IPS-NIHi7 (cell line): ENCODE data around the gene LPAR3.

Experiments used
- DNase-seq: peaks from one replicate; pipeline ENCODE4 v3.0.0; 2012; ENCODE audit warnings: mixed read lengths; ENCODE audit errors: extremely low spot score

Gene LPAR3

DNA sequence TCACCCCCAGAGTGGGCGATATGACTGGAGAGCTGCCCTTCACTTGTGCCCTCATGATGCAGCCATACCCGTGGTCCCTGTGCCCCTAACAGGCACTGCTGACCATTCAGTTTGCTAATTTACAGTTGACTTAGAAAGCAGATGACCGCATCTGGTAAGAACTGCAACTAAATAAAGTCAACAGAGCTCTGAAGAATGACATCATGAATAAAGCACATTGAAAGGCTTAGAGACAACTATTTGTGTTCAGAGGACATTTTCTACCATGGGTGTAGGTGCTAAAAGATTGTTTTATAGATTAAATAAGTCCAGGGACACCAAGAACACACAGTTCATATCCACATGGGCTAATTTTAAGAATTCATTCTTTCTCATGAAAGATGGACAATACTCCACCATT is 65.5 kb downstream of the LPAR3 start:
- DNase-seq = no peak

DNA sequence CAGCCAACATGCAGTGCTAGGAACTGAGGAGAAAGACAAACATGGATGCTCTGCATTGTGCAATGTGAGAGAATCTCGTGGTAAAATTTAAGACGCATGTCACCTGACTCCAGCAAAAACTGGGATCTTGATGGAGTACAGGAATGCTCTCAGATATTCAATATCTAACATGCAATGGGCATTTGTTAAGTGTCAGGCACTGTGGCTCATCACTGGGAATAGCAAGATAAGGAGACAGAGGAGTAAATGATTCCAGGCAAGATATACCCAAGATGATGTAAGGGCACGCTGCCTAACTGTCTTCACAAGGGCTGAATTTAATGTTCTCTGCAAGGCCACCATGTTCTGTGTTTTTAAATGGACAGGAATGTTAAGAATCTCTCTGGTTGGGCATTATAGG is 67.8 kb downstream of the LPAR3 start:
- no peak for DNase-seq

DNA sequence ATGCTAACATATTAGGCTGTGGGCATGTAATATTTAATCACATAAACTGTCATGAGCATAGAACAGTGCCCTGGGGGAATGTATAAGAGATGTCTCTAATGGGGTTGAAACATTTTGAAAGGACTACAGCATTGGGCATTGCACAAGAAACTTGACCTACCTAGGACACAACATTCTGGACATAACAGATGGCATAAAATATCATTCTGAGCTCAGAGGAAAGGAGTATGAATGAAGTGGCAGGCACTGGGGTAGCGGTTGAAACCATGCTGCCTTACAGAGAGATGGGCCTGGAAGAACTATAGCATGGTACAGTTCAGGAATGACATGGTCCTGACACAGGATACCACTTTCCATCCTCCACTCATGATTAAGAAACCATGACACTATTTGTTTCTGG is 69.0 kb downstream of the LPAR3 start:
- no peak for DNase-seq

DNA sequence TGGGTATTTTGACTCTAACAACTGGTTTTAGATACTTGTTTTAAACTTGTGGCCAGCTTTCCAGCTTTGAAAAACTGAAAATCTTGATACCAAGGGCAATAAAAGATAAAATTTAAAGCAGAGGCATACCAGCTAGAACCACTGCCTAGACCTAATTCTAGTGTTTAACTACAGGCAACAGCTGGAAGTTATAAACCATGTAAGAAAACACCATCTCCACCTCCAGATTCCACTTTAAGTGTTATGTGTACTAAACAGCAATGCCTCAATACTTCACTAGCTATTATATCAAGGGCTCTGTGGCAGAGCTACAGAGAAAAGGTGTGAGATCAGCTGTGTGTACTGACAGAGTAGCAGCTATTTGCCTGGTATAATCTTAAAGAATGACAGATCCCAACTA is 69.5 kb downstream of the LPAR3 start:
- no peak for DNase-seq

DNA sequence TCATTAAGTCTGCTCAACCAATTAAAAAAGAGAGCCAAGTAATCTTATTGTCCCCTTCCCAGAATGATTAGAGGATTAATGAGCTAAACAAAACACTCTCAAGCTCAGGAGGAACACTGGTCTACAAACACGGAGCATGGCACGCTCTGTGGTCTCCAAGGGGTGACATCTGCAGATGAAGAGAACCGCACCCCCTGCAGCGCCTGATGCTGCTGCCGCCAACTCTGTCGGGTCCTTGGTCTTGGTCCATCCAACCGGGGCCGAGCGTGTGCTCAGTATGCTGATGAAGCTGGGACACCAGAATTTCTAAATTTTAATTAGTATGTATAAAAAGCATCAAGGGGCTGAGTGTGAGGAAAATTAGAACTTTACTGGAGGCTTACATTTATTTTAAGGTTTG is 82.7 kb downstream of the LPAR3 start:
- DNase-seq = no peak

DNA sequence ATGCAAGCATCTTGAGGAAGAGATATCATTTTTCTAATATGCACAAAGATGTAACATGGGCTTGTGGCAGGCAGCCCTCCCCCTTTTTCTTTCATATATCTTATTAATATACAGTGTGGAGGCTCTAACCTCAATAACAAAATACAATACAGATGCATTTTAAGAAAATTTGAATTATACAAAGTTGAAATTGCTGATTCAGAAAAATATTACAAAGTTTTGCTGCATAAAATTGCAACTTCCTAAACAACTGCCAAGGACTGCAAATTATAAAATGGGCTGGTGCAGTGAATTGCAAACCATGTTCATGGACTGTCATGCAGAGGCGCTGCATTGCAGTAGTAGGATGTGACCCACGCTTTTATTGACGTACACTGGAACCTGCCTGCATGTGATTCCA is 84.0 kb downstream of the LPAR3 start:
- no peak for DNase-seq

DNA sequence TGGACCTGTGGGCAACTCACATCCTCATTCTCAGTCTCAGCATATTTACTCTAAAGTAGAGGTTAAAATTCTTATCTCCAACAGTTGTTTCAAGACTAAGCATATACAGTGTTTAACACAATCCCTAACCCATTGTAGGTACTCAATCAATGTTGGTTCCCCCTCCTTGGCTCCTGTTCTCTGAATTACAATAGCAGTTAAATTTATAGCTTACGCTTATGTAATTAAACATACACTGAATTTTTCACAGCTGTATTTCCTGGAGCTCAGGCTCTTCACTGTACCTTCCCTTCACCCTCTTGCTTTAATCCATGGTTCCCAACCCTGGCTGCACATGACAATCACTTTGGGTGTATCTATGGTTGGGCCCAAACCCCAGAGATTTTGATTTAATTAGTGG is 89.4 kb downstream of the LPAR3 start:
- no peak for DNase-seq

DNA sequence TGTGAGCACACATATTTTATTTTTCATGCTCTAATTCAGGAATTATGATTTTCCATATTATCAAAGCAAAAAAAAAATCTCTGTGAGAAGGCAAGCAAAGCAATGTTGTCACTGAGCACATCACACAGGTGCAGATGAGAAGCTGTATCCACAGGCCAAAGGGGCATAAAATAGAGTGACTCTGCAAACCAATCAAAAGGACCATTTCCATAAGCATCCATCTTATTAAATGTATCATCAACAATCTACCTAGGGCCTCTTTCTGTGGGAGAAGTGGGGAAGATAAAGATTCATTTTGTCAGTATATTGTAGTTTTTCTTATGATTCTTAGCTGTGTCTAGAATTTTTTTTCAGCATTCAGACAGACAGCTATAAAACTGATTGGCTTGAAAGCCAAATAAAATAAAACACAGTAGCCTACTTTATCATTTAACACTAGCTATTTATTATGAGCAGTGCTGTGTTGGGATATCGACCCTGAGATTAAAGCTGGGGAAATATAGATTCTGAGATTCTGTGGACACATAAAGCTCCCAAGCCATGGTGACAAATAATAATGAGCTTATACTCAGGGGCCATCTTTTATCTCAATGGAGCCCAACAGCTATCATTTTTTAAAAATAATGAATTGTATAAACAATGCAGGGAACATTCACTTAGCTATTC is 90.3 kb downstream of the LPAR3 start:
- DNase-seq = no peak

DNA sequence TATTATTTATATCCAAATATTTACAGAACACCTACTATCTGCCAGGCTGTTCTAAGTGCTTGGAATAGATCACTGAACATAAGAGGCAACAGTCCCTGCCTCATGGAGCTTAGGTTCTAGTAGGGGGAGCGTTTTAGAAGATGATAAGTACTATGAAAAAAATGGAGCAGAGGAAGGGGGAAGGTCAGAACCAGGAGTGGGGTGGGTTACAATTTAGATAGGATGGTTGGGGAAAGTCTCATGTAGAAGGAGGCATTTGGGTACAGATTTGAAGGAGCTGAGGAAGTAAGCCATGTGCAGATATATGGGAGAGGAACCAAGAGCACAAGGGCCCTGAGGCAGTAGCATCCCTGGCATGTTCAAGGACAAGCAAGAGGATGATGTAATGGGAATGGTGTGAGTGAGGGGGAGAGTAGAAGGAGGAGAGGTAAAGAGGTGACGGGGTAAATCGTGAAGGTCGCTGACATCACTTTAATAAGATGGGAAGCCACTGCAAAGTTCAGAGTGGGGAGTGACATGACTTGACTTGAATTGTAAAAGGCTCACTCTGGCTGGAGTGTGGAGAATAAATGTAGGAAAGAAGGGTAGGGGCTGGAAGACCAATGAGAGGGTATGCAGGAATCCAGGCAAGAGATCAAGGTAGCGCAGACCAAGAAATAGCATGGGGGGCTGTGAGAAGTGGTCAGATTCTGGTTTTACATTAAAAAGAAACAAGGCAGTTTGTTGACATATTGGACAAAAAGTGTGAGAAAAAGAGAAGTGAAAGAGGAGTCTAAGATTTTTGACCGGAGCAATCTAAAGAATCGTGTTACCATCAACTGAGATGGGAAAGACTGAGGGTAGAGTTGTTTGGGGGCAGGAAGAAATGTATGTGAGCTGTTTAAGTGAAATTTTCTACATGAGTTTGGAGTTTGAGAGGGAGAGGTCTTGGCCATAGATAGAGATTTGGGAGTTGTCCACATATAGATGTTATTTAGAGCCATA is 92.6 kb downstream of the LPAR3 start:
- DNase-seq = no peak

DNA sequence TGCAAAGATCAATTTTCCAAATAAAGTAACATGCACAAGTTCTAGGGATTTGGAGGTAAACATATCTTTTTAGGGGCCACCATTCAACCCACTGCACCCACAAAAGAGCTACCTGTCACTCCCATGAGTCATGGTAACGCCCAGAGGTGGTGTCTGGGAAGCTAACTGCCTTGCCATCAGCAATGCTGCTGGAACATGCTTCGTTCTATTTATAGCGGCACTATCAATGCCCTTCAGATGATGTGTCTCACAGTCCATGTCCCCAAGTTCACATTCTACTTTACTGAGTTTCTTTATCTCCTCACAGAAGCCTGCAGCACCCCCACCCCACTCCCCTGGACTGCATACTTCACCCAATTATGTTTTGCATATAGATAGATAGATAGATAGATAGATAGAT is 95.4 kb downstream of the LPAR3 start:
- DNase-seq = no peak

DNA sequence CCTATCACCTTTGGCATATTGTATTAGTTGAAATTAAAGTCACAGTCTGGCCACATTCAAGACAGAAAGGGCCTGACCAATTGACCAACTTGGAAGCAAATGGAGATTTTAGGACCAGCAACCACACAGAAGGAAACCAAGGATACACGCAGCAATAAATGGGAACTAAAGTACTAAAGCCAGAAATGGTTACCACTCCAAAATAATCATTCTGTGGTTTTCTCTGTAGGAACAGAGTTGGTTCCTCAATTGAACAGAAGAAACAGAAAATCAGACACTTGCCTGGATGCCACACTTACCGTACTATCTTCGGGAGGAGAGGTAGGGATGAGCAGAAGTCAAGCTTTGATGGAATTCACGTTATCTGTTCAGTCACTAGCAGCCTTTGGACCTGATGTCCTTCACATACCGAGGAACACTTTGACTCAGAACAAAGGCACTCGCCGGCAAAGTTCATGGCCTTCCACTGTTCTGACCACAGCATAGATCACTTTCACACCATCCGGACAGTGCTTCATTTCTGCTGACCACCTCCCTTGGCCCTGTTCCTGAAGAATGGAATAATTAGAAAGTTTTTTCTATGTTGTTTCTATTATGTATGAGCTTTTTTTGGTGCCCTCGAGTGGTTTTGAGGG is 96.9 kb downstream of the LPAR3 start:
- DNase-seq = no peak

DNA sequence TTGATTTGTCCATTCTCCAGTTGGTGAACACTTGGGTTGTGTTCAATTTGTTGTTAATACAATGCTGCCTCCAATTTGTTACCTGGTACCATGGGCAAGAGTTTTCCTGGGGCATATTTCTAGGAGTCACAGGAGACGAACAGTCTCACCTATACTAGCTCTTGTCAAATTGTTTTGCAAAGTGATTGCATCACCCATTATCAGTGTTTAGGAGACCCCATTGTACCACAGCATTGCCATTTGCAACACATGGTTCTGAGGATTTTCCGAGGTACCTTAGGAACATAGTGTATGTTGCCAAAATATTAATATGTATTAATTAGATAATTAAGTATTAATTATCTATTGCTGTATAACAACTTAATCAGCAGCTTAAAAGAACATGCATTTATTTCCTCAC is 97.8 kb downstream of the LPAR3 start:
- no peak for DNase-seq

DNA sequence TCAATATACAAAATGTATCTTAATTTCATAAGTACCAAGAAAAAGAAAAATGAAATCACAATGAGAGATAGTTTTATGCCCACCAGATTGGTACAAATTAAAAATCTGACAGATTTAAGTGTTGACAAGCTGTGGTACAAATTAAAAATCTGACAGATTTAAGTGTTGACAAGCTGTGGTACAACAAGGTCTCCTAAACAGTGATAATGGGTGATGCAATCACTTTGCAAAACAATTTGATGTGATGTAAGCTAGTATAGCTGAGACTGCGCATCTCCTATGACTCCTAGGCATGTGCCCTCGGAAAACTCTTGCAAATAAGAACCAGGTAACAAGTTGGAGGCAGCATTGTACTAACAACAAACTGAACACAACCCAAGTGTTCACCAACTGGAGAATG is 100.6 kb downstream of the LPAR3 start:
- DNase-seq = no peak

DNA sequence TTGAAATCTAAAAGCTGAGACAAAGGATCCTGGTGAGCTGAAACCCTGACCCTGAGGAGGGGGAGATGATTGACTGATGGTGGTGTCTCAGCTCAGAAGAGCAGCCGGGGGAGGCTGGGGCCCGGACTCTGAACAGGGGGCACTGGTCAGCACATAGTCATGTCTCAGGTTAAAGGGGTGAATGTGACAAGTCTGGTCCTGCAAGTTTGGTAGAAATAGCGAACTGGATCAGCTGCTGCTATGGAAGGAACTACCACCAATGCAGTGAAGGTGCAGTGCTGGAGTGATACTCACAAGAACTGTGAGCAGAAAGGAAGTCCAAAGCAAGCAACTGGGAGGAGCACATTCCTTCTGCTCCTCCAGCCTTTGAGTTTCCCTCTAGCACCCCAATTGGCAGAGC is 104.0 kb downstream of the LPAR3 start:
- DNase-seq = no peak

DNA sequence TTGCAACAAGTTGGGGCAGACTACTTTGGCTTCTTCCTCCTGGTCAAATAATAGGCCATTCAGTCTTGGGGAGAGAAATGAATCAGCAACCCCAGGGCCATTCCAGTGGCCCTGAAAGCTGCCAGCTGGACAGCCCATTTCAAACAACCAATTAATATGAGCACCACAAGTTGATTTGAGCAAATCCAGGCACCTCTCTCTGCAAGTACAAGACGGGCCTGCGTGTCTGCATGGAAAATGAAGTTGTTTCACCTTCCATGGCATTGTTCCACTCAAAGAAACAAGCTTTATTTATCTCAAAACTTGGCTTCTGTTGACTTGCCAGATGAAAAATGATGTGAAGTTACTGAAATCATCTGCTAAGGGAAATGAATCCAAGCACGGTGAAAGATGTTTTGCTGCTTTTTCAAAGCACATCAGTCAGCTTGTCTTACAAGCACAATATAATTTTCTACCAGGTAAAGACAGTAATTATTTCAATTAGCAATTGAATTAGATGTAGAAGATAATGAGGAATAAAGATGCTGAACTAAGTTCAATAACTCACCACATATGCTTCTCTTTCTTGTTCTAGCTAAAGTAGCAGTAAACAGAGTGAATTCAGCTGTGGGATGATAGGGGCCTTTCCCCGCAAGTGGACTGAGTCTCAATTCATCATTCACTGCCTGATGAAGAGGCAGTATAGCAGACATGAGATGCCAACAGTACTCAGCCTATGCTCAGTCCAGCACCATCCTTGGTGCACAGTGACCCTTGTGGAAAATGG is 107.6 kb downstream of the LPAR3 start:
- DNase-seq = no peak

DNA sequence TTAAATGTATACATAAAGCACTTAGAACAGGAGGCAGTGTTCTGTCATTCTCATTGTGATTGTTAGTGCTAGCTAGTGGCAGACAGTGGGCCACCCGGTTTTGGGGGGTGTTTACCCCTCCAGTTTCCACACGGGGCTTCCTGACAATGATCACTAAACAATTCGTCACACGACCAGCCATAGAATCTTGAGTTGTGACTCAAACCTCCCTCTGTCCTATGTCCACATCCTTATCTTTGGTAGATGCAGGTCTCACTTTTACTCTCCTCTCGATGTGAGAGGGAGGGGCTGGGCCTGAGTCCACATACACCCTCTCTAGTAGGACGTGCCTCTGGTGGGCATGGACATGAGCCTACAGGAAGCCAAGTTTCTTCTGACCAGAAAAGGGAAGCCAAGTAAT is 110.1 kb downstream of the LPAR3 start:
- DNase-seq = no peak

DNA sequence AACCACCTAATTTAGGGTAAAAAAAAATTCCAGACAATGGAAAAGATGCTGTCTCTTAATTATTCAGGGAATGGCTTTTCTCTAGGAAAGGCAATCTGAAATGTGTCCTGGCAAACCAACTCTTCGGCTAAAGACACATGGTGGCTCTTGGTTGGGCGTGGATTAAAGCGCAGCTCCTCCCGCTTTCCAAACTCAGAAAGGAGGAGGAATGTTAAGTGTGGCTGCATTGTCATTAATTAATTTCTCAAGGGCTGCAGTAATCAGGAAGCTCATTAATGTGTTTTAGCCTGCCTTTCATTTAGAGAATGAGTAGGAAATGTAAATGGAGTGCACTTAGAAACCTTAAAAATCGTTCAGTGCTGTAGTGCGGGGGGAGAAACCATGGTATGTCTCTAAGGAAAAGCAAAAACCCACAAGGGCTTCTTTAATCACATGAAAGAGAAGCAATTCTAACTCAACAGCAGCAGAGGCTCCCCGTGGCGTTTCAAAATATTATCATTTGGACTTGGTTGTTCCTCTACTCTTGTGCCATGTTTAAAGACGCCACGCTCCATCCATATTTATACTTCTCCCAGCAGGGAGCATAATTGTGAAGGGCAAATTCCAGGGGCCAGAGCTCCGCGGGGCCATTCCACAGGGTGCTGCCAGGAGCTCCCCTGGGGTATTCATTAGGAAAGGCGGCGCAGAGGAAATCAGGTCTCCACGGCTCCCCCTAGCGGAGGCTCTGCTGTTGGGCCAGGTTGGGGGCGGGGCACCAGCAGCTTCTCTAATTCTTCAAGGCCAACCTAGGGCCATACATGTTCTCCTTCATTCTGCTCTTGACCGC is 110.8 kb downstream of the LPAR3 start:
- peak; percentile 92 for DNase-seq

DNA sequence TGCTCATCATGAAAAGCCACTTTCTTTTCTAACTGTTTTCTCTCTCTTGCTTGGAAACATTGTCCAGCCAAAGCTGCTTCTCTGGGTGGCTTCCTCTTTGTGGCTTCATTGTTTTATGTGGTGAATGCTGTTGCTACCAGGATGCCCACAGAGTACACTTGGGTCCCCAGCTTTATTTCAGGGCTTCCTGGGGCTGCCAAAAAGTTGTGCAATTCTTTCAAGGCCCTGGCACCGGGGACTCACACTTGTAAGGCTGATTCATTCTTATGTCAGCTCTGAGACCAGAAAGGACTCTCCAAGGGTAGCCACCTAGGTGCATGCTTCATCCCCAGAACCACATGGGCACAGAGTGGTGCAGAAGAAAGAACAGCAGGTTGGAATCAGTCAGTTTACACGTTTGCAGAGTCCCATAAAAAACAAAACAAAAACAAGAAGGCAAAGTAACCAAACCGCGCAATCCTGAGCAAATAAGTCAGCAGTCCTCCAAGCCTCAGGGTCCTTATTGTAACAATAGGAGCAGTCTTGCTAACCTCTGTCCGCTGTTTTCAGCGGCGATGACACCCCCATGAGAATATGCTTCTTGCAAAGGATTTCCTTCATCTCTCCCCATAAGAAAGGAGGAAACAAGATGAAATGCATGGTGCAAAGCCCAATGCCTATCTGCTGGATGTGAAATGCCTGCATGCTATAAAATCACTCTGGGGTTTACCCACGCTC is 112.8 kb downstream of the LPAR3 start:
- no peak for DNase-seq

DNA sequence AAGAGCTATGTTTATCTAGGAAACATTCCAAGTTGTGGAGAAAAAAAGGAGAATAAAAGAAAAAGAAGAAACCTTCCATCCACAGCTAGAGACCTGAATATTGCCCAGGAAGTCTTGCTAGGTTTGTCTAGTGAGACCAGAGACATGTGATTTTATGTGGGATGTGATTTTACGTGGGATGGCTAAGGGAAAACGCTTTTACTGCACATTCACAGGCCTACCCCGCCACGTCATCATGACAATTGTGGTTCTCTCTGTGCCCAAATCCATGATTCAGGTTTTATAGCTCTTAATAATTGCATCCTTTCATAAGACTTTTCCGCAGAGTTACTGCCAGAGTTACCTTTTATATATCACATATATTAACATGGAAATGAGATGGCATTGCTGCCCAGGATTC is 116.4 kb downstream of the LPAR3 start:
- DNase-seq = no peak

DNA sequence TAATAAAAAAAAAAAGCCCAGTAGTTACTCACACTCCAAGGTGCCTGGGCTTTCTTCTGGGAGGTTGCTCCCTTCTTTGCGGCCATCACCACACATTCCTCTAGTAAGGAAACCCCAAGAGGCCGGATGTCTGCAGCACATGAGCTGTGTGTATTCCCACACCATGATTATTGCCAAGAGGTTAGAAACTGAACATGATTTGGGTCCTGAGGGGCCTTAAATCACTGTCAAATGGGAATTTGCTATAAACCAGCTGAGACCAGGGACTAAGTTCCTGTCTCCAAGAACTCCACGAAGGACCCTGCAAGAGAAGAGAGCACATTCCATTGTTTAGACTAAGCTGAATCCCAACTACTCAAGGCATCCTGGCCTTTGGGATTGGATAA is 117.5 kb downstream of the LPAR3 start:
- DNase-seq = no peak
